ENCODE results near the gene MAOA.
"Not testable (repeated sequence)": the region's sequence is repeated elsewhere in the genome, so short reads cannot be mapped to it uniquely, and the experiment has no call there.

MAOA gene

DNA sequence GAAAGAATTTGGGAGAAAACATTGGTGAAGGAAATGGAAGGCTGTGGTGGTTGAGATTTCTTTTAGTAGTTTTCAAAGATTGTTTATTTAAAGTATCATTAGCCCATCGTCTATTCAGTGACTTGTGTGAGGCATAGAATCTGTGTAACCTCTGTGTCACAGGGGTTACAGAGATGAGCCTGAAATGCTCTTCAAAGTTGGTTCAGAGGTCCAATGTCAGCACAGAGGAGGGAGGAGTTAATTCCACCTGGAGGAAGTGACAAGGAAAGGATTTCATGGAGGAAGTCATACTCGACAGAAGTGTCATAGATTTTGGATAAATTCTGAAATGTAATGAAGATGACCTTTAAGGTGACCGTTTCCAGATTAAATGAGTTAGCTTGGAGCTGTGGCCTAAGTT lies 8.2 kb downstream of the MAOA start:
- DNase-seq: no peak

DNA sequence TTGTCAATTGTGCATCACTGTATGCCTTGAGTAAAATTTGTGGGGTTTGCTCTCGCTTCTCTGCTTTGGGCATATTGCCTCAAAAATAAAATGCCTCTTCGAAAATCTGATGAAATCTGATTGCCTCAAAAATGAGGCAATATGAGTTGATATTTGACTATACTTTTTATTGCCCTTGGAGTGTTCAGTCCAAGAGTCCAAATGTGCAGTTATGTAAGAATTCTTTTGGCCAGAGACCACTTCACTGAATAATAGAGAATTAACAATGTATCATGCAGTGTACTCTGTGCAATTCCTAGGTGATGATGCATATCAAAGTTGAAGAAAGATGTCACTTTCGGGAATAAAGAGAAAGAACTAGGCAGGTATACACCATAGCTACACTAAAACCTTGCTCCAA lies 8.6 kb downstream of the MAOA start:
- DNase-seq: no peak

DNA sequence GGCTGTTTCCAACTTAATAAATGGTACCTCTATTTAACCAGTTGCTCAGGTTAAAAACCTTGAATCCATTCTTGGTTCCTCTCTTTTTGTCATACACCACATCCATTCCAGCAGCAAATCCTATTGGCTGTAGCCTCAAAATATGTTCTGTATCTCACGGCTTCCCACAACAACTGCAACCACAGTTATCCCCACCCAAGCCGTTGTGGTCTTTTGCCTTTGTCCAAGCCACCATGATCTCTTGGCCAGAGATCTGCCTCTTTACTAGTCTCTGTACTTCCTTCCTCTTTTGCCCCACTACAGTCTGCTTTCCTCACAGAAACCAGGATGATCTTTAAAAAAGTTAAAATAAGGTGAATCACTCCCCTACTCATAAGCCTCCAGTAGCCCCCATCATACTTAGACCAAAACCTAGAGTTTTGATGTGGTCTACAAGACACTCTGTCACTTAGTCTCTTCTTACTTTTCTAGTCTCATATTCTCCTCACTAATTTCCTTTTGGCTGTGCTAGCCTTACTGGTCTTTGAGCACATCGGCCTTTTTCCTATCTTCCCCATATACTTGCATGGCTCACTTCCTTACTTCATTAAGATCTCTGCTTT lies 10.3 kb downstream of the MAOA start:
- DNase-seq: no peak

DNA sequence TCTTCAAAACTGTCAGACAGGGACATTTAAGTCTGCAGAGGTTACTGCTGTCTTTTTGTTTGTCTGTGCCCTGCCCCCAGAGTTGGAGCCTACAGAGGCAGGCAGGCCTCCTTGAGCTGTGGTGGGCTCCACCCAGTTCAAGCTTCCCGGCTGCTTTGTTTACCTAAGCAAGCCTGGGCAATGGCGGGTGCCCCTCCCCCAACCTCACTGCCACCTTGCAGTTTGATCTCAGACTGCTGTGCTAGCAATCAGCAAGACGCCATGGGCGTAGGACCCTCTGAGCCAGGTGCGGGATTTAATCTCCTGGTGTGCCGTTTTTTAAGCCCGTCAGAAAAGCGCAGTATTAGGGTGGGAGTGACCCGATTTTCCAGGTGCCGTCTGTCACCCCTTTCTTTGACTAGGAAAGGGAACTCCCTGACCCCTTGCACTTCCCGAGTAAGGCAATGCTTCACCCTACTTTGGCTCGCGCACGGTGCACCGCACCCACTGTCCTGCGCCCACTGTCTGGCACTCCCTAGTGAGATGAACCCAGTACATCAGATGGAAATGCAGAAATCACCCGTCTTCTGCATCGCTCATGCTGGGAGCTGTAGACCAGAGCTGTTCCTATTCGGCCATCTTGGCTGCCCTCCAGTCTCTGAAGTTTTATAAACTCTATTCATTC lies 20.0 kb downstream of the MAOA start:
- DNase-seq: not testable (repeated sequence)

DNA sequence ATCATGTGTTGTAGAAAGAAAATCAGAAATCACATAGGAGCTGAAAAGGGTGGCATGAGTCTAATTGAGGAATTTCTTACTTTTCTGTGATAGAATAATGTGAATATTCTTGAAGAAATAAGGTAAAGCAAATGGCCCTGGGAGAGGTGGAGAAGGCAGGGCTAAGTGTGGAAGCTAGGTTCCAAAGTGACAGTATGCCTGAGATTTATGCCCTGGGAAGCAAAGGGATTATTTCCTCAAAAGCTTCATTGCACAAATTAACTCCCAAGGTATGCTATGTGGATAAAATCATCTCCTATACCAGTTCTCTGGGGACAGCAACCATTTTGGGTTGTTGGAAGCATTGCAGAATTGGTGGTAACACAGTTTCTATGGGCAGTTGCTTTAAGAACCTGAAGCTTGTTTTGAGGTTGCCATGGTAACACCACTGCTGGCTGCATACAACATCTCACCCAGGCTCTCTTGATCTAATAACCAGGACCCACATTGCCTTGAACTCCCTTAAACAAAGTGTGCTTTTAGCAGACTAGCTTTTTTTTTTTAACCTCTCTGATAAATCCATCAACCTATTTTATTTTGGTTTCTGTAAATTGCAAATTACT lies 21.0 kb downstream of the MAOA start:
- no peak for DNase-seq

DNA sequence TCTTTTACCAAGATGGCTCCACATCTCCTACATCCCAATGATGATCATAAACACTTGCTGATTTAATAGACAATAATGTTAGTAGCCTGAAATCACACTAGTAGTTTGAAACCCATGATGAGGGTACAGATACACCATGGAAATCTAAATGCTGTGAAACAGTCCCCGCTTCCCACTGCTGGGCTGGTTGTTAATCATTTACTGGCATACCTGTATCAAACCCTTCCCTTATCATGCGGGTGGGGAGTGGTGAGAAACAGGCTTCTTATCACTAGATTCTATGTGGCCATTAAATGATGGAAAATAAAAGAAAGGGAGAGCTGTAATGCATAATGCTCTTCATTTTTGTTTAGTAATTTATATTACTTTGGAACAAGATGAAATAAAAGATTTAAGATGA lies 21.9 kb downstream of the MAOA start:
- no peak for DNase-seq

DNA sequence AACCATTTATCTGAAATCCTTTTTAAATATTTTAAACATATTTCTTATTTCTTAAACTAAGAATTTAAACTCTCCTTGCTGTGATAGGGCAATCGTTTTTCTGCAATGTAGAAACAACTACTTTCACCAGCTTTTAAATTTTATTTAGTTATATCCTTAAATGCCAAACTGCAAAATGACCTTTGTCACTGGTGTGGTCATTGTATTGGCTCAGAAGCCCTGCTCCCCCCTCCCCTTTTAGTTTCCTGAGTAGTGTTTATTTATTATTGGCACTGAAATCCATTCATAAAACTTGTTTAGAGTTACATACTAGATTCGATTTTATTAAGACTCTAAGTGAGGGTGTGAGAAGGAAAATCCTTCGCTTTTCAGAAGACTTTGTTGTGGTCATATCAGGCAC lies 23.0 kb downstream of the MAOA start:
- DNase-seq: no peak

DNA sequence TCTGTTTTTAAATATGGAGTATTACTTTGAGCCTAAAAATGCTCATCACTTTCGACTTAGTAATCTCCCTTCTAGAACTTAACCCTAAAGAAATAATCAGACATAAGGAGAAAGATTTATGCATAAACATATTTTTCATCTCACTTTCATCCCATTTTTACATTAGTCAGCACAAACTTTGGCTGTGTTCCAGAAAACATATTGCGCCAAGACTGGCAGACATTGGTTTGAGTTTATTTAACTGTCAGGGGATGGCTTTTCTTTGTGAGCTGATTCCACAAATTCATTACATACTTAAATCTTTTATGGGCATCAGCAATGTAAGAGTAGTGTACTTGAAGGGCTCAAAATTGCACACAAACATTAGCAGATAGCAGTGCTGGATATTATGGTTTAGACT lies 23.7 kb downstream of the MAOA start:
- DNase-seq: no peak

DNA sequence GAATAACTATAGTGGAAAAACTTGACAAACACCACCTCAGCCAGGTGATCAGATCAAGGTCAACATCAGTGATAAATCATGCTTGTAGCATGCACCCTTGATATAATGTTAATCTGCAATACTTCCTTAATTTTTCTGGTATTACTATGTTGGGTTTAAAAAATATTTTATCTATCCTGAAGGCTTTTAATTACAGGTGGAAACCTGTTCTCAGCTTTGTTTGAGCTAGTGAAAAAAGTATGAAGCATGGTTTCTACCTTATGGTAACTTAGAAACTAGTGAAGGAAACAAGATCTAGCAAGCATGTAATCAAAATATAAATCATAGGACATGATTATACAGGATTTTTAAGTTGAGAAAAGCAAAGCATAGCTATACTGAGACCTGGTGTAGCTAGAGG lies 26.6 kb downstream of the MAOA start:
- no peak for DNase-seq

DNA sequence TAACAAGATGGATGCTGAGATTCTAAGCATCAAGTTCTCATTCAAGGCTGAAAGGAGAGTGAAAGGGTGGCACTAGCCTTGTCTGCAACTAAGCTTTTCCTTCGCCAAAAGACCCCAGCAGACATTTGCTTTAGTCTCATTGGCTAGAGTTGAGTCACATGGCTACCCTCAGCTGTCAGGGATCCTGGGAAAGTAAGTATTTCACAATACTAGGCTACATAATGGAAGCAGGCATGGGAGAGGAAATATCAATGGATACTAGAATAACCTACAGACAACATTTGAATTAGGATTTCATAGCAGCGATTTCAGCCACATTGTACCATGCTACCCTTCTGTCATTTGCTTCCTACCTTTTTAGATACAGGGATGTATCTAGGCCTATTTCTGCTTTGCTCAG lies 29.1 kb downstream of the MAOA start:
- DNase-seq: no peak

DNA sequence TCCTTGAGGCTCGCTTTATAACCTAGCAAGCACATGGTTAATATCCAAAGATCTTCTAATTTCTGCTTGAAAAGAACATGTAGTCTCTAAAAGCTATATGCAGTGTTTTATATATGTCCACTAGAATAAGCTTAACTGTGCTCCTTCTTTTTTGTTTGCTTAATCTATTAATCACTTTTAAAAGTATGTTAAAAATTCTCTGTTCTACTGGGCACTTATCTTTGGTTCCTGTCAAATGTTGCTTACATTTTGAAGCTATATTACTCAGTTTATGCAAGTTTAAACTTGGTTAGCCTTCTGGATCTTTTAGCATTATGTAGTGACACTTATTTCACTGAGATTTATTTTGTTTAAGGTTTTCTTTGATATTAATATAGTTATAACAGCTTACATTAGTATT lies 32.5 kb downstream of the MAOA start:
- DNase-seq: no peak

DNA sequence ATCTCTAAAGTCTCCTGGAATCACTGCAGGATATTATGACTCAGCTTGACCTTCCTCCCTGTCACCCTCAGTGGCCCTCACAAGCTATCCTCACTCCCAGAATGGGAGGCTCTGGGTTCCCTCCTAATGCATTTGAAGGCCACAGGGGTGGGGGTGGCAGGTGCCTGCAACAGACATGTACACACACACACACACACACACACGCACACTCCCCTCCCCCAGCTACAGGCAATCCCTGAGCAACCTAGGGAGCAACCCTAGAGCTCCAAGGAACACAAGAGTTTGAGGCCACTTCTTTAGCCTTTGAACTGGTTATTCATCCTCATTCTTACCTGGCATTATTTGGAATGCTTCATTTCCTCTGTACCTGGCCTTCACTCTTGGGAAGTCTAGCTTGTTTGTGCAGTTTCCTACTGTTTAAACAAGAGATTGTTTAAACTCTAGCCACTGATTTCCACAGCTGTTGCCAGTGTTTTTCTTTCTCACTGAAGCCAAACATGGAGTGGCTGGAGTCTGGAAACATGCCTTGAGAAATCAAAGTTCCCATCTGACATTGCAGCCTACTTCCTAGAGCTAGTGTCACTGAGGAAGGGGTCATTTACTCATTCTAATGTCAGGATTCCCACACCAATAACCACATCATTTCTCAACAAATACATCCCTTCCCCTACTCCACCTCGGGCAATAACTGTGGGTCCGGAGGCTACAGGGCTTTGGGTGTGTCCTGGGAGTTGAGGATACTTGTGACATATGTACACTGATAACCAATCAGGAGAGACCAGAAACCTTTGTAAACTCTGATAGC lies 37.7 kb downstream of the MAOA start:
- DNase-seq: no peak

DNA sequence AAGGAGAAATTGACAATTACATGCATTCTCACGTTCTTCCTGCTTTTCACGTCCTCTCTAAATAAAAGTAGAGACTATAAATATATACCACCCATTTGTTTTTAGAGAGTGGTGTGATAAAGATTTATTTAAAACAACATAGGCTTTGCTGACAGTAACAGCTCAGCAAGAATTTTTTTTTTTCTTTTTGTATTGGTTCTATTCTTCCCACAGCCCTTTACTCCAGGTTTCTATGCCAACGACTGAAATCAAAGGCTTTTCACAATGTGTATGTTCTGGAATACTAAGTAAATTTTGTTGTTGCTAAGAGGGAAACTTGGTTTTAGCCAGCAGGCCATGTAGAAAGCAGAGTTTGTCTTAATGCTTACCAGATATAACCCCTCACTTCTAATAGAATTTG lies 43.4 kb downstream of the MAOA start:
- no peak for DNase-seq

DNA sequence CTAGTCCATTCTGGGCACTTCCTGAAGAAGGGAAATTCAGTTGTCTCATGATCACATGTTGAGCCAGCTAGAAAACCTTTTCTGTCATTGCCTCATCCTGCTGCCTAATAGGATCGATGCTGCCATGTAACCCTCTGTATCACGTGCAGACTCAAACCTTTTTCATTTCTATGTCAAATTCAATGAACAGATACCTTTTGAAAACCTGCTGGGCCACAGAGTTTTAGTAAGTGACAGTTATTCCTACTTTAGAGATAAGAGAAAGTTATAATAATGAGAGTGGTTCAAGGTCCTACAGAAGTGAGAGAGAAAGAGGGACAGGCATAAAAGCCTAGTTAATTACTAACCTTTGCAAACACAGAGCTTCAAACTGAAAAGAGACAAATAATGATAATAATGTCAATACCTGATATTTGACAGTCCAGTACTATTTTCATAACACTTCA lies 46.0 kb downstream of the MAOA start:
- no peak for DNase-seq

DNA sequence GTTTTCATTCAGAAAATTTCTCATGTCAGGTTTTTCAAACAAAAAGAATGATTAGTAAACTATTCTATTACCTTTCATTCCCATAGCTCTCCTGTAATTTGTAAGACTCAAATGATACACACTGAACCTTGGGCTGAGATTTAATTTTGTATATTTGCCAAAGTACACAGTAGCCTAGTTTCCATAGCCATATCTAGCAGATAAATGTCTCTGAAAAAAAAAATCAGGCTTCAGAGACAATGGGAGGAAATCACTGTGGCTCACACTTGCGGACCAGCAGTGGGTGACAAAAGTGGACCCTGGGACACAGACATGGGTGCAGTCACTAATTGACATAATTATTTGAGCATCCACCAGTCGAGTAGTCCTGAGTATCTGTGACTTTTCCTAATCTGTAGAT lies 46.6 kb downstream of the MAOA start:
- DNase-seq: no peak

DNA sequence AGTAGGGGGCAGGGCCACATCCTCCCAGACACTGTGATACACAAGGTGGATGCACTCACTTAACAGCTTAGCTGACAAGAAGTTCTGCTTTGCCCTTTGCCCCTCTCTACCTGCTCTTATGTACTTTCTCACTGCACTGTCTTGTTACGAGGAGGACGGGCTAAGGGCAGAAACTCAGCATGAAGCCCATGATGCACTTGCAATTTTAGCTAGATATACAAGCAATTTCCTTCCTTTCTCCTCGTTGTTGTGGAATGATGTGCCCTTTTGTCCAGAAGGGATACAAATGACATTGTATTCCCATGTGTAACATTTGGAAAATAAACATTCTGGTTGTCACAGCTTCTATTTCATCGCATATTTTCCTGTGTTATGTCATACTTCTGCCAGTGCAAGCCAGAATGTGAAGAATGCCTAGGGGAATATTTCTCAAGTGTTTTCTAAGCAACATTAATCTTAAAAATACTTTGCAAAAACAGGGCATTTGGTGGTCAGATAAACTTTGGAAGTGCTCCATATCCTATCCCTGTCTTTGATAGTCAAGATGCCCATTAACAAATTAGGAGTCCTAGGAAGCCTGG lies 47.2 kb downstream of the MAOA start:
- no peak for DNase-seq

DNA sequence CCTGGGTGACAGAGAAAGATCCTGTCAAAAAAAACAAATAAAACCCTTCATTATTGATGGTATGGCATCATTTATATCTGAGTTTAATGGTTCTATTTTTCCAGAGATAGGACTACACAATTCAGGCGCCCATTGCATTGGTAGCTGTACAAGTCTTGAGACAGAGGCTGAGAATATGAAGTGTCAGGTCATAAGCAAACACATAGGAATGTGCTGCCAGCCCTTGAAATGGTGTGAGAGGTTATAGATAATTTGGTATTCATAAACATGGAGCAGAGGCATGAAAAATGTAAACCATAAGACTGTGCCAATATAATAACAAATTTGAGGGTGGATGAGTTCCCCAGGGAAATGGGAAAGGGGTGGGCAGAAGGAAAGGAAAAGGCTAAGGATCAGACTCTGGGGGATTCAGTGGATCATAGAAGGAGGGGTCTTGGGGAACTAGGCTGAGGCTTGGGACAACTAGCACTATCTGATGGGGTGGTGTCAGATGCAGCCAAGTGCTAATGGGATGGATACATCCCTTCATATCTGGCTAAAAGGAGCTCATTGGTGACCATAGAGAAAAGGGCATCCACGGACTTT lies 50.8 kb downstream of the MAOA start:
- DNase-seq: no peak

DNA sequence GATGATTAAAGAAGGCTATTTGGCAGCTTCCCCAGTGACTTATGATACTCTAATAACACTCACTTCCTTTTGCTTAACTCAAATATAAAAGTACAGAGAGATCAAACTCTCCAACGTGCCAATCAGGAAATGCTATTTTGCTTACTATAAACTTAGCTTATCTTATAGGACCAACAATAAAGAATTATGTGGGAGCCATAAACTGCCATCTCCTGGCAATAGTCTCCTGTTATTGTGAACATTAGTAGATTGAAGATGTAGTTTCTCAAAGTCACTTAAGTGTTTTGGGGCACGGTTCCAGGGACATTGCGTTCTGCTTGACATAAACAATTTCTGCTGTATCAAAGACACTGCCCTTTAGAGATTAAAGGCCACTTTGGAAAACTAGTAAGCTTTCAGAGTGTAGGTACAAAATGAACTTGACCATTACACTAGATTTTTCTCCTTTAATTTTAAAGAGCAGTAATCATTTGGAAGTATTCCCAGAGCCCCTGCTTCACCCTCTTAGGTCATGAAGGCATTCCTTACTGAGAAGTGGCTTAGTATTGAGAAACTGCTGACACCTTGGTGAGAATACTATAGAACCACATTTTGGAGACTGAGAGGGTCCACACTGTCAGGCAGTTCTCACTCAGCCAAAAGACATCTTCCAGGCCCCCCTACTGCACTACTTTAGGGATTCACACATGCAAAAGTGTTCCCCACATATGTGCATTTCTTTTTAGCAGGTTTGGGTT lies 51.9 kb downstream of the MAOA start:
- no peak for DNase-seq

DNA sequence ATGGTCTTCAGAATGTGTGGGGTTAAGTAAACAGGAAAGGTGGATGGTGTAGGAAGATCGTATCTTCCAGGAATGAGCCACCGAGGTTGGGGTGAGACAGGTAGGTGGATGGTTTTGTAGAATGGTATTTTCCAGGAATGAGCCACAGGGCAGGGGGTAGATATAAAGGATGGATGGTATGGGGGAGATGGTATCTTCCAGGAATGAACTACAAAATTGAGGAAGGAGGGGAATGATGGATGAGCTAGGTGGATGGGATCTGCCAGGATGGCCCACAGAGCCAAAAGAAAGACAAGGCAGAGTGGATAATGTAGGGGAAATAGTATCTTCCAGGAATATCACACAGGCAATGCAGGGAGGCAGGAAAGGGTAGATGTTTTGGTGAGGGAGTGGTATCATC lies 60.0 kb downstream of the MAOA start:
- no peak for DNase-seq

DNA sequence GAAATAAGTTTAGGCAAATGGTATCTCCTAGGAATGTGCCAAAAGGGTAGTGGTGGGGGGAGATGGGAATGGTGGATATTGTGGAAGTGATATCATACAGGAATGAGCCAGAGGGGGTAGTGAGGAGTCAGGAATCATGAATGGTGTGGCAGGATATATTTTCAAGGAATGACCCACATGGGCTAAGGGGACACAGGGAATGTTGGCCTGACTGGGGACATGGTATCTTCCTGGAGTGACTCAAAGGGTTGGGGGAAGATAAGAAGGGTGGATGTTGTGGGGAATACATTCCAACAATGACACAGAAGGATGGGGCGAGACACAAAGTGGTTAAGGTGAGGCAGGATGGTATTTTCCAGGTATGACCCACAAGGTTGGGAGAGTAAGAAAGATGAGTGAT lies 60.6 kb downstream of the MAOA start:
- no peak for DNase-seq

DNA sequence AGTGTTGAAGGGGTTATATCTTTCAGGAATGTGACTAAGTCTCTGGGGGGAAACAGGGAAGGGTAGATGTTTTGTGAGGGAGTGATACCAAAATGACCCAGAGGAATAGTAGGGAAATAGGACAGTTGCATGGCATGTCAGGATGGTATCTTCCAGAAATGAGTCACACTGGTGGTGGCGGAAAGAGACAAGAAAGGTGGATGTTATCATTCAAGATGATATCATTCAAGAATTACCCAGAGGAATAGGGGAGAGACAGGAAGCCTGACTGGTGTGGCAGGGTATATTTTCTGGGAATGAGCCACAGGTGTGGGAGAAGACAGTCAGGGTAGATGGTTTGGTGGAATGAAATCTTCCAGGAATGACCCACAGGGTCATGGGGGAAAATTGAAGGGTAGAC lies 61.1 kb downstream of the MAOA start:
- DNase-seq: no peak

DNA sequence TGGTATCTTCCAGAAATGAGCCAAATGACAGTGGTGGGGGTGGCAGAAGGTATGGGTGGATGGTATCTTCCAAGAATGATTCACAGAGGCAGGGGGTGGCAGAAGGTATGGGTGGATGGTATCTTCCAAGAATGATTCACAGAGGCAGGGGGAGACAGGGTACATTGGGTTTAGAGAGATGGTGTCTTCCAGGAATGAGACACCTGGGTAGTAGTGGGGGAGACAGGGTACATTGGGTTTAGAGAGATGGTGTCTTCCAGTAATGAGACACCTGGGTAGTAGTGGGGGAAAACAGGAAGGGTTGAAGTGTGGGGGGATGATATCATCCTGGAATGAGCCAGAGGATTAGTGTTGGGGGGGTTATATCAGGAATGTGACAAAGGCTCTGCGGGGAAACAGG lies 62.0 kb downstream of the MAOA start:
- no peak for DNase-seq

Data from NCI-H187 treated with DMSO at 0.1 percent for 48 hours (cell line).